ENCODE measurements around the gene GRIK3. TPM values are rescaled to one million over a fixed set of nuclear protein-coding genes. Genes with fewer than 3 reads are reported as not detected.

GRIK3 gene
- total and polyA plus RNA-seq, 2 of the 8 experiments (the other 6 are each of a cell fraction or from before 2014, with no cell fraction given) = 2.1 to 3.4 TPM

DNA sequence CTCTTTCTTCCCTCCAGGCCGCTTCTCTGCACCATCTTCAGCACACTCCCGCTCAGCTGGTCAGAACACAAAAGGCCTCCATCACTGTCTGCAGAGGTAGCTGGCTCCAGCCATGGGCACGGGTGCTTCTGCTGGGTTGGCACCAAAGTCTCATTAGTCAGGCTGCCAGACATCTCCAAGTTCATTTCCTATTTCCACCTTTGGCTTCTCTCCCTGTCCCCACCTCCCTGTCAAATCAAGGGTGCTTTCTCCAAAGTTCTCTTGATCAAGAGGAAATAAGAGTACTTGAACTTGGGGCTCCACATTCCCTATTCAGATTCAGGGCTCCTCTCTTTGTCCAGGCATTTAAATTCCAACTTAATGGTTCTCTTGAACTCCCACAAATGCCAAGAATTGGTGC is 33.9 kb upstream of the GRIK3 start (continued):
- TF ChIP-seq CHD7 (IDR thresholded peaks at IDR 0.05; ENCODE audit: insufficient replicate concordance, low read length) (no peak), CBX8 (IDR thresholded peaks at IDR 0.05; ENCODE audit: borderline replicate concordance, low read depth, low read length) (no peak), SIX5 (IDR thresholded peaks at IDR 0.05; ENCODE audit: low read depth, low read length) (no peak), CBX5 (IDR thresholded peaks at IDR 0.05; ENCODE audit: low read depth, low read length) (no peak), NRF1 (IDR thresholded peaks at IDR 0.05; ENCODE audit: low read depth, low read length) (no peak), ZNF274 (IDR thresholded peaks at IDR 0.05; ENCODE audit: borderline replicate concordance, extremely low read depth, low read length) (no peak), KDM5A (IDR thresholded peaks at IDR 0.05; ENCODE audit: low read length) (no peak), MAFK (IDR thresholded peaks at IDR 0.05; ENCODE audit: low read depth, low read length) (no peak), JUN (IDR thresholded peaks at IDR 0.05; ENCODE audit: low read depth, low read length) (no peak), RAD21 (IDR thresholded peaks at IDR 0.05 in 1 of 2, conservative IDR thresholded peaks at IDR 0.05 in 1 of 2; ENCODE audit: low read depth in 2 of 2, low read length in 2 of 2) (no peak), KDM1A (IDR thresholded peaks at IDR 0.05; ENCODE audit: borderline replicate concordance, low read length) (no peak), TAF7 (optimal IDR thresholded peaks at IDR 0.05; ENCODE audit: borderline replicate concordance, low read depth, low read length) (no peak)
